Heart left ventricle (tissue), 13 donors: ENCODE measurements around the gene C5orf22.

Experiments
- POLR2A ChIP-seq, 2 donors: fragments of 450-650 bp; IDR thresholded peaks; one replicate each; pipeline ENCODE4 v1.6.1; 2017; ENCODE audit warnings: antibody characterized with exemption in 2 of 2, mild to moderate bottlenecking in 2 of 2, moderate library complexity in 2 of 2
- TF ChIP-seq, protein P1 (sequence below), 12 donors: fragments of 200-600 bp; sonication (generic) in 4 of 12; IDR thresholded peaks; one replicate each; pipeline versions ENCODE4 v1.5.0 to v1.8.0; 2018 to 2022; ENCODE audit warnings: antibody characterized with exemption in 12 of 12, mild to moderate bottlenecking in 5 of 12
- donor health status: ischemic (EF 13 %, LVEDD 7.1; RV severe dilation, severe dysfunction).
- donor health status: DM: no; HTN: yes; CAD: no.
- donor health status: DM: no; HTN: no; CAD: no.
- donor health status: ischemic (EF 25% LVEDD 6.9; RV normal size, moderate dysfunction).
- donor health status: ischemic (EF 25% LVEDD 5.7; RV mildly dilated, moderate dysfunction).
- donor health status: ischemic (EF 35%, LVEDD 5.7; RV mildly dilated, moderate dysfunction).
- donor health status: nonischemic (EF 11% LVEDD 7.7; RV severe dilation, severe dysfunction).
- donor health status: DM: yes; HTN: yes; CAD: no.
- donor health status: PGD.
- donor health status: ischemic (EF 29% LVEDD 5.4; RV normal size, mild dysfunction).
- donor health status: nonischemic (EF 23%, LVEDD 6.1; RV moderate dilation, normal function).

DNA sequence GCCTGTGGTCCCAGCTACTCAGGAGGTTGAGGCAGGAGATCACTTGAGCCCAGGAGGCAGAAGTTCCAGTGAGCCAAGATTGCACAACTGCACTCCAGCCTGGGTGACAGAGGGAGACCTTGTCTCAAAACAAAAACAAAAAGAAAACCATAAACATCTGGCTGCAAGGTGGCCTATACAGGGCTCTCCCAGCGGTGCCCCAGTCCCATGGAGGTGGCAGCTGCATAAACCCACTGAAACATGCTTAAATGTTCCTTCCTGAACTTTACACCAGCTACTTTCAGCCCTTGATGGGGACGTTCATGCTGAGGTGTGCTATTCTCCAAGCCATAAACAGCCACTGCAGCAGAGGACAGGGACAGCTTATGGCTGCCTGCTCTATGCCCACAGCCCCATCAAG lies 35.8 kb upstream of the C5orf22 start:
- TF ChIP-seq, protein P1, sequence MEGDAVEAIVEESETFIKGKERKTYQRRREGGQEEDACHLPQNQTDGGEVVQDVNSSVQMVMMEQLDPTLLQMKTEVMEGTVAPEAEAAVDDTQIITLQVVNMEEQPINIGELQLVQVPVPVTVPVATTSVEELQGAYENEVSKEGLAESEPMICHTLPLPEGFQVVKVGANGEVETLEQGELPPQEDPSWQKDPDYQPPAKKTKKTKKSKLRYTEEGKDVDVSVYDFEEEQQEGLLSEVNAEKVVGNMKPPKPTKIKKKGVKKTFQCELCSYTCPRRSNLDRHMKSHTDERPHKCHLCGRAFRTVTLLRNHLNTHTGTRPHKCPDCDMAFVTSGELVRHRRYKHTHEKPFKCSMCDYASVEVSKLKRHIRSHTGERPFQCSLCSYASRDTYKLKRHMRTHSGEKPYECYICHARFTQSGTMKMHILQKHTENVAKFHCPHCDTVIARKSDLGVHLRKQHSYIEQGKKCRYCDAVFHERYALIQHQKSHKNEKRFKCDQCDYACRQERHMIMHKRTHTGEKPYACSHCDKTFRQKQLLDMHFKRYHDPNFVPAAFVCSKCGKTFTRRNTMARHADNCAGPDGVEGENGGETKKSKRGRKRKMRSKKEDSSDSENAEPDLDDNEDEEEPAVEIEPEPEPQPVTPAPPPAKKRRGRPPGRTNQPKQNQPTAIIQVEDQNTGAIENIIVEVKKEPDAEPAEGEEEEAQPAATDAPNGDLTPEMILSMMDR (IDR thresholded peaks at IDR 0.05), result no peak
- no peak for TF ChIP-seq POLR2A (IDR thresholded peaks at IDR 0.05)
